B cell (primary cell): ENCODE results near the gene CLEC4G. TPM values are rescaled to one million over a fixed set of nuclear protein-coding genes. Genes with fewer than 3 reads are reported as not detected.

Source experiments
- ATAC-seq: fragments of 200-7000 bp; cut with Tn5 transposase; one replicate; pipeline ENCODE4 v1.10.0; 2021; ENCODE audit warnings: low read depth, mild to moderate bottlenecking, moderate number of reproducible peaks, moderate library complexity
- CTCF ChIA-PET: fragments of 350-600 bp; sonication (Branson Sonifier 250); formaldehyde crosslinking; loops from one replicate; lab custom pipeline; 2021; ENCODE audit warnings: antibody characterized with exemption, inconsistent platforms; lab: Charles Lee
- POLR2A ChIA-PET: fragments of 350-600 bp; sonication (Branson Sonifier 250); formaldehyde crosslinking; loops from one replicate; lab custom pipeline; 2021; ENCODE audit warnings: antibody characterized with exemption; lab: Charles Lee
- DNase-seq: peaks from one replicate; pipeline ENCODE4 v3.0.0; 2013
- H2AFZ ChIP-seq: 2 replicates; pipeline ENCODE4 v1.6.1; 2012; ENCODE audit warnings: mild to moderate bottlenecking, low read depth, low read length; ENCODE audit not compliant: insufficient read depth, poor library complexity, severe bottlenecking
- H3K27ac ChIP-seq, 2 donors: 1 replicate in 1 of 2; 2 replicates in 1 of 2; pipeline ENCODE4 v1.5.1; 2012 to 2013; ENCODE audit warnings: low read length in 2 of 2, mild to moderate bottlenecking in 2 of 2, moderate library complexity in 1 of 2
- H3K27me3 ChIP-seq, 4 experiments: fragments of 200-600 bp in 1 of 4; sonication (generic) in 1 of 4; replicated peaks in 1 of 4; 1 replicate in 2 of 4; 2 replicates in 2 of 4; pipeline versions ENCODE4 v1.6.1 to v1.7.0; 2013 to 2016; ENCODE audit warnings: low read length in 3 of 4, mild to moderate bottlenecking in 2 of 4, mixed read lengths in 1 of 4, moderate library complexity in 1 of 4; ENCODE audit not compliant: insufficient read depth in 4 of 4, control insufficient read depth in 3 of 4; ENCODE audit errors: control extremely low read depth in 1 of 4
- H3K36me3 ChIP-seq, 2 experiments: replicated peaks in 1 of 2; 1 replicate in 1 of 2; 2 replicates in 1 of 2; pipeline versions ENCODE4 v1.6.1 to v1.7.1; 2013; ENCODE audit warnings: low read length in 1 of 2; ENCODE audit not compliant: insufficient read depth in 2 of 2, control insufficient read depth in 1 of 2; ENCODE audit errors: control extremely low read depth in 1 of 2, extremely low read depth in 1 of 2
- H3K4me1 ChIP-seq, 2 donors: fragments of 200-600 bp in 1 of 2; sonication (generic) in 1 of 2; 1 replicate in 1 of 2; 2 replicates in 1 of 2; pipeline versions ENCODE4 v1.5.1 to v1.6.1; 2013 to 2017; ENCODE audit warnings: low read length in 2 of 2; ENCODE audit not compliant: control insufficient read depth in 2 of 2, insufficient read depth in 2 of 2
- H3K4me2 ChIP-seq: replicated peaks from 2 replicates; pipeline ENCODE3; 2012; ENCODE audit warnings: mild to moderate bottlenecking, low read depth, low read length; ENCODE audit not compliant: poor library complexity, severe bottlenecking
- H3K4me3 ChIP-seq, 5 experiments: fragments of 200-600 bp in 1 of 5; sonication (generic) in 1 of 5; 1 replicate in 3 of 5; 2 replicates in 2 of 5; pipeline versions ENCODE4 v1.5.1 to v1.7.0; 2011 to 2016; ENCODE audit warnings: low read length in 4 of 5, mild to moderate bottlenecking in 4 of 5, low read depth in 2 of 5, control low read depth in 1 of 5, moderate library complexity in 1 of 5; ENCODE audit not compliant: insufficient read depth in 1 of 5; ENCODE audit errors: control extremely low read depth in 1 of 5, extremely low read depth in 1 of 5
- H3K79me2 ChIP-seq: fragments of 200-600 bp; sonication (generic); one replicate; pipeline ENCODE4 v1.6.0; 2016; ENCODE audit warnings: low read length; ENCODE audit not compliant: control insufficient read depth, insufficient read depth
- H3K9ac ChIP-seq: fragments of 200-600 bp; sonication (generic); 2 replicates; pipeline ENCODE4 v1.6.1; 2017; ENCODE audit warnings: mild to moderate bottlenecking, low read length, moderate library complexity
- H3K9me3 ChIP-seq, 3 donors: one replicate each; pipeline versions ENCODE4 v1.6.1 to v1.7.1; 2013; ENCODE audit warnings: low read length in 2 of 3; ENCODE audit not compliant: control insufficient read depth in 2 of 3, insufficient read depth in 1 of 3; ENCODE audit errors: control extremely low read depth in 1 of 3
- H4K20me1 ChIP-seq: 2 replicates; pipeline ENCODE4 v1.6.0; 2012; ENCODE audit warnings: mild to moderate bottlenecking, low read length; ENCODE audit not compliant: insufficient read depth, control insufficient read depth, poor library complexity, severe bottlenecking
- H3K27ac Mint-ChIP-seq: one replicate; pipeline ENCODE4 v1.8.0; 2021; ENCODE audit warnings: mixed read lengths
- H3K27me3 Mint-ChIP-seq: one replicate; pipeline ENCODE4 v1.8.0; 2021; ENCODE audit warnings: mixed read lengths
- H3K4me1 Mint-ChIP-seq: one replicate; pipeline ENCODE4 v1.8.0; 2021; ENCODE audit warnings: mixed read lengths
- H3K4me3 Mint-ChIP-seq: one replicate; pipeline ENCODE4 v1.8.0; 2021; ENCODE audit warnings: mixed read lengths
- H3K9me3 Mint-ChIP-seq: one replicate; pipeline ENCODE4 v1.8.0; 2022; ENCODE audit warnings: mixed read lengths; ENCODE audit not compliant: insufficient read depth
- EZH2 ChIP-seq: IDR thresholded peaks from 2 replicates; pipeline ENCODE4 v1.6.1; 2012; ENCODE audit warnings: borderline replicate concordance, low read depth, mild to moderate bottlenecking, moderate library complexity, low read length; ENCODE audit not compliant: insufficient read depth, poor library complexity, severe bottlenecking
- WGBS: methylation state at CpG from one replicate; pipeline ENCODE4 v1.1.5; 2013; ENCODE audit warnings: missing lambda C conversion rate; ENCODE audit not compliant: insufficient coverage; 5-methylcytosine and 5-hydroxymethylcytosine counted together
- intact Hi-C: fragments of 100-400 bp; cut with micrococcal nuclease; formaldehyde crosslinking; loops from one replicate; pipeline ENCODE4 v1.10.0; 2022
- polyA plus RNA-seq: library from polyadenylated mRNA; depleted of rRNA; stranded (reverse); fragments of >200 nt; gene quantifications from 2 replicates; pipeline ENCODE4 v1.2.3, GENCODE V29; 2012
- total RNA-seq, 2 donors: library from RNA; stranded (reverse); fragments of 120-200 nt in 1 of 2; gene quantifications; 1 replicate in 1 of 2; 2 replicates in 1 of 2; pipeline versions ENCODE4 v1.2.3 to v1.2.4, GENCODE V29; 2013 to 2022
- TF ChIP-seq, protein P1 (sequence below): fragments of 200-600 bp; IDR thresholded peaks from one replicate; pipeline ENCODE4 v1.8.0; 2022; ENCODE audit warnings: antibody characterized with exemption, mild to moderate bottlenecking

CLEC4G gene
- total and polyA plus RNA-seq, 2 donors (not counting 1 experiment from before 2014, with no cell fraction given) = 1.3 TPM; not detected in 1

GRCh38 chr19:7769171-7769570, 37.3 kb upstream of the CLEC4G start:
- peaks cover 35% of the 10 kb centered on the region for H3K27me3 Mint-ChIP-seq
- Histone ChIP-seq H3K79me2 (no peaks in the 10 kb centered on the region), H3K9me3 (no peaks in the 10 kb centered on the region), H3K4me2 (no peak overlapping the region), H2AFZ (no peak overlapping the region), H3K4me1 (peaks cover 9% of the 10 kb centered on the region in 2 donors), H3K4me3 (no peak overlapping the region), H3K27ac (no peak overlapping the region), H4K20me1 (no peaks in the 10 kb centered on the region), H3K36me3 (no peaks in the 10 kb centered on the region), H3K9ac (no peak overlapping the region), H3K27me3 (peaks cover 0 to 11% (median 1%) of the 10 kb centered on the region in 4 experiments)
- CTCF ChIA-PET = interaction anchor here (3.7 kb wide), 1 partner anchor 30 kb away, joined by 12 read pairs; no protein-coding TSS in a partner anchor
- no peaks in the 10 kb centered on the region for H3K9me3 Mint-ChIP-seq
- no peak overlapping the region for H3K4me3 Mint-ChIP-seq
- whole genome bisulfite sequencing = 60% methylated on average over 1 of the region's 2 CpGs
- H3K4me1 Mint-ChIP-seq = peaks cover 11% of the 10 kb centered on the region
- intact Hi-C loops = no loop called here
- TF ChIP-seq EZH2 = no peak
- TF ChIP-seq, protein P1, sequence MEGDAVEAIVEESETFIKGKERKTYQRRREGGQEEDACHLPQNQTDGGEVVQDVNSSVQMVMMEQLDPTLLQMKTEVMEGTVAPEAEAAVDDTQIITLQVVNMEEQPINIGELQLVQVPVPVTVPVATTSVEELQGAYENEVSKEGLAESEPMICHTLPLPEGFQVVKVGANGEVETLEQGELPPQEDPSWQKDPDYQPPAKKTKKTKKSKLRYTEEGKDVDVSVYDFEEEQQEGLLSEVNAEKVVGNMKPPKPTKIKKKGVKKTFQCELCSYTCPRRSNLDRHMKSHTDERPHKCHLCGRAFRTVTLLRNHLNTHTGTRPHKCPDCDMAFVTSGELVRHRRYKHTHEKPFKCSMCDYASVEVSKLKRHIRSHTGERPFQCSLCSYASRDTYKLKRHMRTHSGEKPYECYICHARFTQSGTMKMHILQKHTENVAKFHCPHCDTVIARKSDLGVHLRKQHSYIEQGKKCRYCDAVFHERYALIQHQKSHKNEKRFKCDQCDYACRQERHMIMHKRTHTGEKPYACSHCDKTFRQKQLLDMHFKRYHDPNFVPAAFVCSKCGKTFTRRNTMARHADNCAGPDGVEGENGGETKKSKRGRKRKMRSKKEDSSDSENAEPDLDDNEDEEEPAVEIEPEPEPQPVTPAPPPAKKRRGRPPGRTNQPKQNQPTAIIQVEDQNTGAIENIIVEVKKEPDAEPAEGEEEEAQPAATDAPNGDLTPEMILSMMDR = no peak
- ATAC-seq (no peak), DNase-seq (no peak)
- POLR2A ChIA-PET = interaction anchor here (0.7 kb wide), 1 partner anchor 586 kb away, joined by 3 read pairs; no protein-coding TSS in a partner anchor
- H3K27ac Mint-ChIP-seq = no peak overlapping the region

- TF ChIP-seq EZH2 = no peak
- TF ChIP-seq, protein P1 = no peak
- Histone ChIP-seq H3K4me2 (no peak overlapping the region), H3K79me2 (no peaks in the 10 kb centered on the region), H3K27ac (no peak overlapping the region), H3K27me3 (peaks cover 0 to 11% (median 1%) of the 10 kb centered on the region in 4 experiments), H2AFZ (no peak overlapping the region), H4K20me1 (no peaks in the 10 kb centered on the region), H3K4me1 (peaks cover 10 to 12% of the 10 kb centered on the region in 2 donors), H3K9me3 (no peaks in the 10 kb centered on the region), H3K36me3 (no peaks in the 10 kb centered on the region), H3K4me3 (no peak overlapping the region), H3K9ac (no peak overlapping the region)
- CTCF ChIA-PET = no interaction called here
- intact Hi-C loops = no loop called here
- H3K4me3 Mint-ChIP-seq = no peak overlapping the region
- WGBS = 78% methylated on average over 3 of the region's 4 CpGs
- H3K4me1 Mint-ChIP-seq = peaks cover 16% of the 10 kb centered on the region
- POLR2A ChIA-PET = no interaction called here
- no peak overlapping the region for H3K27ac Mint-ChIP-seq
- no peaks in the 10 kb centered on the region for H3K9me3 Mint-ChIP-seq
- no peak for ATAC-seq
- H3K27me3 Mint-ChIP-seq = peaks cover 36% of the 10 kb centered on the region
- DNase-seq = no peak
Measured at GRCh38 chr19:7767487-7767886, 35.6 kb upstream of the CLEC4G start.
